Measurements from ENCODE around the gene FREY1.

- no peak for TF ChIP-seq CTCF (conservative IDR thresholded peaks at IDR 0.05; ENCODE audit: low read length)
- TF ChIP-seq EZH2phosphoT487 (IDR thresholded peaks at IDR 0.05; ENCODE audit: borderline replicate concordance), result no peak
Measured at GRCh38 chr11:45937916-45938315, 30.8 kb upstream of the FREY1 start.

All from Loucy (cell line).